HG03565 (cell line): ENCODE data around the gene CDH23.

Experiments
- ATAC-seq: cut with Tn5 transposase; IDR thresholded peaks from one replicate; pipeline ENCODE4 v1.9.1; 2021; ENCODE audit warnings: mild to moderate bottlenecking, moderate library complexity; ENCODE audit not compliant: unreplicated experiment

Gene CDH23

GRCh38 chr10:71648254-71648932 lies 251.7 kb downstream of the CDH23 start:
- ATAC-seq, result no peak

DNA sequence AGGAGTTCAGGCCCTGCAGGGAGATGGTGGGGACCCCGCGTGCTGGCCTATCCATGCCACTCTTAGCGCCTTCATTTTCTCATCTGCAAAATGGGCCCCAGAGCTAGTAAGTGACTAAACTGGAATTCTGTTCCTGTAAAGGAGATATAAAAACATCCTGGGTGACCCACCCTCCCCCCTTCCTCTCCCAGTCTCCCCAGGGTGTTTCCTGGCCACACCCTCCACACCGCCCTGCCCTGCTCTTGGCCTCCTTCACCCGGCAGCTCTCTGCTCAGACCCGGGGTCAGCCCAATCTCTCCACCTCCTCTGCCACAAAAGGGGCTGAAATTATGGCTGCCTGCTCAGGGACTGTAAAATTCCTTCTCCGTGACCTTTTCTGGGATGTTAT lies 252.2 kb downstream of the CDH23 start:
- no peak for ATAC-seq

GRCh38 chr10:71649631-71650030 lies 252.9 kb downstream of the CDH23 start:
- no peak for ATAC-seq

- ATAC-seq, result no peak
Measured at GRCh38 chr10:71650397-71650796, 253.7 kb downstream of the CDH23 start.

GRCh38 chr10:71651428-71651827 lies 254.7 kb downstream of the CDH23 start:
- ATAC-seq, result no peak

- ATAC-seq, result no peak
Measured at GRCh38 chr10:71651928-71652327, 255.2 kb downstream of the CDH23 start.

GRCh38 chr10:71653044-71653443 lies 256.3 kb downstream of the CDH23 start:
- ATAC-seq, result no peak

DNA sequence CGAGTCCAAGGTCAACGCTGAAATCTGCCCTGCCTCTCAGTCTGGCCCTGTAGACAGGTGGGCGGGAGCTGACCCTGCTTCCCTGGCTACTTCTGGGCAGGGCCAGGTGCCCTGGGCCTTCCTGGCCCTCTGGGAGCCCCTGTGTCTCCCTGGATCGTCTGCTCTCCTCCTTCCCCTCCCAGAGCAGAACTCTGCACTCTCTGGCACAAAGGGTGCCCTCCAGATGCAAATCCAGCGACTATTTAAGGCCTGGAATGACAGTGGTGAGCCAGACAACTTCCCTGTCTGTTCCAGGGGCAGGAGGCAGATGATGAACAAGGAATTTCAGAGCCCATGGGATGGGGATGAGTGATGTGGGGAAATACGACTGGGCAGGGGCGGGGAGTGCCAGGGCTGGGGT lies 259.5 kb downstream of the CDH23 start:
- ATAC-seq, result no peak

- no peak for ATAC-seq
Measured at GRCh38 chr10:71657604-71658466, 261.1 kb downstream of the CDH23 start.

- no peak for ATAC-seq
Measured at GRCh38 chr10:71658467-71658745, 261.7 kb downstream of the CDH23 start.

DNA sequence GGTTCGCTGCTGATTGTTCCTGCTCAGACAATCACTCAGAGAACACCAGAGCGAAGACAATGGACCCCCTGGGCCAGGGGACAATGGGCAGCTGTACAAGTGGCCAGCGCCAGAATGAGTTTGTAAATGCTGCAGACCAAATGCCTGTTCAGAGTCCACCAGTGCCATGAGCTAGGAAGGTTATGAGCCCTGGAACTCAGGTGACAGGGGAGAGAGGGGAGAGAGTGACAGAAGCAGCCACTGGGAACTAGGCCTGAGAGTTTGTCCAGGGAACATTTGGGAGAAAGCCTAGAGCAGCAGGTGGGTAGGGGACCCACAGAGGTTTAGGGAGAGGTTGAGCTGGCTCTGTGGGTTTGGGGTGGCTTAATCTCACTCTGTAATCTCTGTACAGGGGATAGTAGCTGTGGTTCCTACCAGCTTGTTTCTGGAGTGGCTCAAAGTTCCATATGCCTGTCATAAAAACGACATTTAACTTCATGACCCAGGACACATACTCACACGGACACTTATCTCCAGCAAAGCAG lies 262.5 kb downstream of the CDH23 start:
- ATAC-seq, result no peak

DNA sequence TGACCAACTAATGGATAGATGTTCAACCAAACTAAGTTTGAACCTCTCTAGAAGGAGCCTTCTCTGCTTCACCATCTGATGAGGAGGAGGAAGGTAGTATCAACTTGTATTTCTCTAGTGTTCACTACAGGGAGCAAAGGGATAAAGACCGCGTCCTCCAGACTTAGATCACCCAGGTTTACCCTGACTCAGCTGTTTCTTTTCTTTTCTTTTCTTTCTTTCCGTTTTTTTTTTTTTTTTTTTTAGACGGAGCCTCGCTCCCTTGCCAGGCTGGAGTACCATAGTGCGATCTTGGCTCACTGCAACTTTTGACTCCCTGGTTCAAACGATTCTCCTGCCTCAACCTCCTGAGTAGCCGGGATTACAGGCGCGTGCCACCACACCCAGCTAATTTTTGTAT lies 263.0 kb downstream of the CDH23 start:
- no peak for ATAC-seq

DNA sequence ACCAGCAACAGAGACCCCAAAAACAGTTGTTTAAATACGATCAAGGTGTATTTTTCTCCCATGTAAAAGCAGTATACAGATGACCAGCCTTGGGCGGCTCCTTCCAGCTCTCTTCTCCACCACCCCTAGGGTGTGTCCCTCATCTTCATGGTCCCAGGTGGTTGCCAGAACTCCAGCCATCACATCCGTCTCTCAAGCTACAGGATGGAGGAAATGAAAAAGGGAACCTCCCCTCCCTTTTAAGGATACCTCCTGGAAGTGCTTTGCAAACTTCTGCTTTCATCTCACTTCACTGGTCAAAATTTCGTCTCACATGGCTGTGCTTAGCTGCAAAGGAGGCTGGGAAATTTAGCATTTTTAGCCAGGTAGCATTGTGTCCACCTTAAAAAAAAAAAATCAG lies 263.6 kb downstream of the CDH23 start:
- no peak for ATAC-seq

- no peak for ATAC-seq
Measured at GRCh38 chr10:71661060-71661622, 264.4 kb downstream of the CDH23 start.

DNA sequence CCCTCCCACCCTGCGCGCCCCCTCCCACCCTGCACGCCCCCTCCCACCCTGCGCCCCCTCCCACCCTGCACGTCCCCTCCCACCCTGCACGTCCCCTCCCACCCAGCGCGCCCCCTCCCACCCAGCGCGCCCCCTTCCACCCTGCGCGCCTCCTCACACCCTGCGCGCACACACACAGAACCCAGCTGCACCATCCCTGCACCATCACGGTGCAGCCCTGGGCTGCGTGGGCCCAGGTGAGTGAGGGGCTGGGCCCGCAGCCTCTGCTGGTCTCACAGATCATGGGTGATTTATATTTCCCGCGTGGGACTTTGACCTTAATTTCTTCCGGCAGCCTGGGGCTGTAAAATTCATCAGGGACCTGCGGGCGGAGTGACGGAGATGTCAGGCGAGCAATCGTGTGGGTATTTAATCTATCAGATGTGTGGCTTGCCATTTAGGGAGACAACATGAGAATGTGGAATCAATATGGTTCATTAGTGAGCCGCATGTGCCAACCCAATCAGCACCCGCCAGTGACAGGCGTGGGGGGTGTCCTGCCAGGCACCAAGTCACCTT lies 265.1 kb downstream of the CDH23 start:
- no peak for ATAC-seq

DNA sequence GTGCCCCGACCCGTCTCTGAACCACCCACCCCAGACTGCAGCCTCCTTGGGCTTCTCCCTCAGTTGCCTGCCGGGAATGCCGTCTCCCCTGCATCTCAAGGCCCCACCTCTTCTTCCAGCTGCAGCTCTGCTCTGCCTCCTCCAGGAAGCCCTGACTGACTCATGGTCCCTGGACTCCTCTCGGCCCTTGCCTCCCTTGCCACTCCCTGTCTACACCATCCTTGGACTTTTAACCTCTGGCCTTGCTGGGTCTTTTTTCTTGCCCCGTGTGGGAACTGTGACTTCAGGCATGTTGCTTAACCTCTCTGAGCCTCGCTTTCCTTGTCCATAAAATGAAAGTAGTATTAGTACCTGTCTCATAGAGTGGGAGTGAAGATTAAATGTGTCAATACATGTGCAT lies 266.6 kb downstream of the CDH23 start:
- ATAC-seq, result no peak

GRCh38 chr10:71664585-71664984 lies 267.9 kb downstream of the CDH23 start:
- ATAC-seq, result no peak

DNA sequence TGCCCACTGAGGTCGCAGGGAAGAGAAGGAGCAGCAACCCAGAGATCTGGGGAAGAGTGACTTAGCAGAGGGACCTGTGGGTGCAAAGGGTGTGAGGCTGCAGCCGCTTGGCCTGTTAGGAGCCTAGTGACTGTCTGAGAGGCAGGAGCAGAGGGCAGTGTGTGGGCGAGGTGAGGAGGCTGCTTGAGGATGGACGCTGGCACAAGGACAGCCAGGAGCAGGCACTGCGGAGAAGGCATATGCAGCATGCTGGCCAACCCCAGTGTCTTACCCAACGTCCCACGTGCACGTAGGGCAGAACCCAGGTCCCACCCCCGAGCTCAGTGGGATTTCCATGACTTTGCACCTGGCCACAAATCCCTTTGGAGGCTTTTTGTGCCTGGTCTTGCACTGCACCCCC lies 268.7 kb downstream of the CDH23 start:
- no peak for ATAC-seq

GRCh38 chr10:71666639-71667386 lies 270.1 kb downstream of the CDH23 start:
- no peak for ATAC-seq

DNA sequence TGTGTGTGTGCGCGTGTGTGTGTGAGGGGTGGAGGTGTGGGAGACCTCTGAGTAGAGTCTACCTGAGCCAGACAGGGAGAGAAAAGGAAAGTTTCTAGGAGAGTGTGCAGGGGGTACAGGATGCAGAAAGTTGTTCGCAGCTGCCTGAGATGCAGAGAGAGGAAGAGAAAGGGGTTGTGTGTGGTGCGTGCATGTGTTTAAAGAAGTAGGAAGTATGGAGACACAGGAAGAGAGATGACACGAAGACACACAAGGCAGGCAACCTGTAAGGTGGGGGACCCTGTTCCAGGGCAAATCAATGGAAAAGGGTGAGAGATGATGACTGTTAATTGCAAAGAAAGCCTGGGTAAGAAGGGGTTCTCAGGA lies 270.6 kb downstream of the CDH23 start:
- ATAC-seq, result no peak
